Gastrocnemius medialis (tissue), 4 donors: ENCODE results near the gene FGF9. TPM values are rescaled to one million over a fixed set of nuclear protein-coding genes. Genes with fewer than 3 reads are reported as not detected.

Experiments
- ATAC-seq, 2 donors: fragments of 150-250 bp; one replicate each; pipeline ENCODE4 v1.9.1; 2016
- DNase-seq, 2 donors: peaks; one replicate each; pipeline ENCODE4 v3.0.0-alpha.2; 2019
- H3K27ac ChIP-seq, 4 donors: fragments of 200-600 bp; sonication (generic); 1 replicate in 1 of 4; 2 replicates in 3 of 4; pipeline ENCODE4 v1.5.1; 2016 to 2018; ENCODE audit warnings: mild to moderate bottlenecking in 2 of 4, moderate library complexity in 1 of 4
- H3K27me3 ChIP-seq, 3 donors: fragments of 200-600 bp; sonication (generic) in 2 of 3; 1 replicate in 1 of 3; 2 replicates in 2 of 3; pipeline versions ENCODE4 v1.5.1 to v1.6.0; 2016 to 2019; ENCODE audit warnings: mild to moderate bottlenecking in 1 of 3, moderate library complexity in 1 of 3
- H3K36me3 ChIP-seq, 2 donors: fragments of 200-600 bp; sonication (generic) in 1 of 2; one replicate each; pipeline ENCODE4 v1.5.1; 2017 to 2018
- H3K4me1 ChIP-seq, 2 donors: fragments of 200-600 bp; sonication (generic) in 1 of 2; one replicate each; pipeline ENCODE4 v1.5.1; 2016 to 2017; ENCODE audit warnings: mild to moderate bottlenecking in 2 of 2
- H3K4me3 ChIP-seq, 4 donors: fragments of 200-600 bp; sonication (generic) in 3 of 4; 1 replicate in 1 of 4; 2 replicates in 3 of 4; pipeline ENCODE4 v1.5.1; 2016 to 2019; ENCODE audit warnings: mild to moderate bottlenecking in 2 of 4
- H3K9me3 ChIP-seq, 3 donors: fragments of 200-600 bp; sonication (generic) in 2 of 3; 1 replicate in 1 of 3; 2 replicates in 2 of 3; pipeline ENCODE4 v1.5.1; 2016 to 2019
- CTCF ChIP-seq, 5 experiments: fragments of 450-650 bp in 3 of 5; fragments of 200-600 bp in 2 of 5; sonication (generic) in 2 of 5; IDR thresholded peaks in 4 of 5; conservative IDR thresholded peaks in 1 of 5; 1 replicate in 4 of 5; 2 replicates in 1 of 5; pipeline ENCODE4 v1.5.1; 2016 to 2019; ENCODE audit warnings: antibody characterized with exemption in 5 of 5, mild to moderate bottlenecking in 3 of 5, moderate library complexity in 3 of 5
- POLR2A ChIP-seq, 2 donors: fragments of 450-650 bp; IDR thresholded peaks; one replicate each; pipeline ENCODE4 v1.6.1; 2017; ENCODE audit warnings: antibody characterized with exemption in 2 of 2, mild to moderate bottlenecking in 2 of 2, moderate library complexity in 2 of 2
- in situ Hi-C, 4 donors: fragments of 200-750 bp; cut with MboI; loops; one replicate each; pipeline versions ENCODE4 v1.15.0 to v1.8.0; 2017; ENCODE audit warnings: low sequenced_read_pairs in 4 of 4
- intact Hi-C: fragments of 100-400 bp; cut with DNase I; formaldehyde crosslinking; loops from one replicate; pipeline ENCODE4 v1.15.1; 2023; ENCODE audit warnings: low total_unique reads
- total RNA-seq, 4 donors: library from RNA; depleted of rRNA; stranded (reverse); fragments of >200 nt; gene quantifications; one replicate each; pipeline versions ENCODE4 v1.1.0 to v1.2.3, GENCODE V29; 2016

FGF9 gene
- total RNA-seq = under 1 TPM in 3 of 4 donors, not detected in 1; 0.16 to 0.38 (median 0.25) TPM

- DNase-seq (peak; percentile 34 to 59), ATAC-seq (peak; percentile 63 to 68)
- Histone ChIP-seq H3K27ac (peak within 1 kb of the TSS; percentile 3 to 76 (median 57)), H3K4me1 (peaks cover 24 to 36% of the 10 kb centered on the region in 2 donors), H3K36me3 (no peaks in the 10 kb centered on the region), H3K27me3 (peaks cover 11 to 35% (median 29%) of the 10 kb centered on the region in 3 donors), H3K9me3 (no peaks in the 10 kb centered on the region), H3K4me3 (peak within 1 kb of the TSS; percentile 58 to 64 (median 62))
- TF ChIP-seq POLR2A (IDR thresholded peaks at IDR 0.05) (peak; percentile 79 to 90), CTCF (IDR thresholded peaks at IDR 0.05 in 4 of 5, conservative IDR thresholded peaks at IDR 0.05 in 1 of 5) (peak in 1 of 5 experiments; percentile 20)
- in situ Hi-C loops (no loop called here), intact Hi-C loops (loop anchor here (2.0 to 5.0 kb wide), 2 partner anchors 32 to 1511 kb away; partner anchors contain the start of gene SGCG)
Observed at GRCh38 chr13:21670883-21671619, at the start of gene FGF9. Gene FGF9, plus strand, starts transcription at chr13:21671073. Its CDS starts 840 bp downstream, at chr13:21671913.

GRCh38 chr13:21625366-21625765 is 45.5 kb upstream of the FGF9 start:
- Histone ChIP-seq H3K27me3 (no peaks in the 10 kb centered on the region), H3K27ac (no peak overlapping the region), H3K36me3 (no peaks in the 10 kb centered on the region), H3K4me3 (no peak overlapping the region), H3K4me1 (no peaks in the 10 kb centered on the region), H3K9me3 (no peaks in the 10 kb centered on the region)
- in situ Hi-C loops (loop anchor here in 3 of 4 donors (25.0 kb wide), 3 partner anchors 662 to 1162 kb away; no protein-coding TSS in a partner anchor), intact Hi-C loops (no loop called here)
- ATAC-seq = no peak
- TF ChIP-seq CTCF (IDR thresholded peaks at IDR 0.05 in 4 of 5, conservative IDR thresholded peaks at IDR 0.05 in 1 of 5) (no peak), POLR2A (IDR thresholded peaks at IDR 0.05) (no peak)
- no peak for DNase-seq

GRCh38 chr13:21632196-21632595 is 38.7 kb upstream of the FGF9 start:
- no peaks in the 10 kb centered on the region for H3K36me3 ChIP-seq
- TF ChIP-seq CTCF (IDR thresholded peaks at IDR 0.05 in 4 of 5, conservative IDR thresholded peaks at IDR 0.05 in 1 of 5) (no peak), POLR2A (IDR thresholded peaks at IDR 0.05) (no peak)
- H3K27me3 ChIP-seq = no peaks in the 10 kb centered on the region
- no peaks in the 10 kb centered on the region for H3K9me3 ChIP-seq
- DNase-seq (no peak), ATAC-seq (no peak)
- H3K27ac ChIP-seq = no peak overlapping the region
- no peak overlapping the region for H3K4me3 ChIP-seq
- intact Hi-C loops (no loop called here), in situ Hi-C loops (loop anchor here in 3 of 4 donors (25.0 kb wide), 3 partner anchors 655 to 1155 kb away; no protein-coding TSS in a partner anchor)
- H3K4me1 ChIP-seq = no peaks in the 10 kb centered on the region

- no peaks in the 10 kb centered on the region for H3K9me3 ChIP-seq
- H3K4me3 ChIP-seq = no peak overlapping the region
- no peak for TF ChIP-seq POLR2A (IDR thresholded peaks at IDR 0.05)
- TF ChIP-seq CTCF (IDR thresholded peaks at IDR 0.05 in 4 of 5, conservative IDR thresholded peaks at IDR 0.05 in 1 of 5) = no peak
- ATAC-seq (no peak), DNase-seq (no peak)
- H3K4me1 ChIP-seq = no peaks in the 10 kb centered on the region
- H3K27ac ChIP-seq = no peak overlapping the region
- intact Hi-C loops = no loop called here
- H3K27me3 ChIP-seq = no peaks in the 10 kb centered on the region
- in situ Hi-C loops = loop anchor here in 3 of 4 donors (25.0 kb wide), 3 partner anchors 651 to 1151 kb away; no protein-coding TSS in a partner anchor
- H3K36me3 ChIP-seq = no peaks in the 10 kb centered on the region
Observed at GRCh38 chr13:21636656-21637055, 34.2 kb upstream of the FGF9 start.
